ENCODE measurements around the gene ZSCAN25.

The ZSCAN25 gene

DNA sequence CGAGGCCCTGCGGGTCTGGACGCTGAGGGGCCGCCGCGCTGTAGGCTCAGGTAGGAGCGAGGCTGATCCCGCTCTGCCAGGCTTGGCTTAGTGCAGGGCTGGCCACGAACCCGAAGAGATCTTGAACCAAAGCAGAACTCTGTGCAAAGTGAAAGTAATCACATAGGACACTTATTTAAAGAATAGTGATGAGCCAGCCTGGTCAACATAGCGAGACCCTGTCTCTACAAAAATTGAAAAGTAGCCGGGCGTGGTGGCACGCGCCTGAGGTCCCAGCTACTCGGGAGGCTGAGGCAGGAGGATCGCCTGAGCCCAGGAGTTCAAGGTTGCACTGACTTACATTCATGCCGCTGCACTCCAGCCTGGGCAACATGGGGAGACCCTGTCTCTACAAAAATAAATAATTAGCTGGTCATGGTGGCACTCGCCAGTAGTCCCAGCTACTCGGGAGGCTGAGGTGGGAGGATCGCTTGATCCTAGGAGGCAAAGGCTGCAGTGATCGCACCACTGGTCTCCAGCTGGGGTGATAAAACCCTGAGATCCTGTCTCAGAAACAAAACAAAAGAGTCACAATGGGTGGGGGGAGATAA is 541 bp downstream of the ZSCAN25 start:
- Histone ChIP-seq H3K4me1 (ENCODE audit: insufficient read depth, insufficient read length) (peaks cover 2% of the 10 kb centered on the region), H3K36me3 (ENCODE audit: insufficient read depth, insufficient read length, low read length) (peaks cover 41% of the 10 kb centered on the region), H3K4me3 (ENCODE audit: insufficient read length, low read depth) (peak overlapping the region; percentile 84), H3K9ac (ENCODE audit: insufficient read length, low read depth) (peak overlapping the region; percentile 91), H3K9me3 (ENCODE audit: insufficient read depth, low read length) (peaks cover 8% of the 10 kb centered on the region), H3K27me3 (ENCODE audit: insufficient read depth, insufficient read length) (no peaks in the 10 kb centered on the region)
- DNase-seq (ENCODE audit: low read depth, low spot score), result no peak
- no peak for TF ChIP-seq ZNF274 (IDR thresholded peaks at IDR 0.05; ENCODE audit: low read depth, low read length)
- TF ChIP-seq YY1 (IDR thresholded peaks at IDR 0.05; ENCODE audit: insufficient read depth, insufficient read length), result no peak

- Histone ChIP-seq H3K36me3 (ENCODE audit: insufficient read depth, insufficient read length, low read length) (peaks cover 53% of the 10 kb centered on the region), H3K4me1 (ENCODE audit: insufficient read depth, insufficient read length) (peaks cover 2% of the 10 kb centered on the region), H3K4me3 (ENCODE audit: insufficient read length, low read depth) (no peak overlapping the region), H3K9ac (ENCODE audit: insufficient read length, low read depth) (peak overlapping the region; percentile 21), H3K27me3 (ENCODE audit: insufficient read depth, insufficient read length) (no peaks in the 10 kb centered on the region), H3K9me3 (ENCODE audit: insufficient read depth, low read length) (peaks cover 8% of the 10 kb centered on the region)
- TF ChIP-seq ZNF274 (IDR thresholded peaks at IDR 0.05; ENCODE audit: low read depth, low read length) (no peak), YY1 (IDR thresholded peaks at IDR 0.05; ENCODE audit: insufficient read depth, insufficient read length) (no peak), SUZ12 (IDR thresholded peaks at IDR 0.05; ENCODE audit: extremely low read depth, insufficient read depth, insufficient read length) (no peak)
- DNase-seq (ENCODE audit: low read depth, low spot score), result no peak
Observed at GRCh38 chr7:99618726-99619125, 2.0 kb downstream of the ZSCAN25 start.

DNA sequence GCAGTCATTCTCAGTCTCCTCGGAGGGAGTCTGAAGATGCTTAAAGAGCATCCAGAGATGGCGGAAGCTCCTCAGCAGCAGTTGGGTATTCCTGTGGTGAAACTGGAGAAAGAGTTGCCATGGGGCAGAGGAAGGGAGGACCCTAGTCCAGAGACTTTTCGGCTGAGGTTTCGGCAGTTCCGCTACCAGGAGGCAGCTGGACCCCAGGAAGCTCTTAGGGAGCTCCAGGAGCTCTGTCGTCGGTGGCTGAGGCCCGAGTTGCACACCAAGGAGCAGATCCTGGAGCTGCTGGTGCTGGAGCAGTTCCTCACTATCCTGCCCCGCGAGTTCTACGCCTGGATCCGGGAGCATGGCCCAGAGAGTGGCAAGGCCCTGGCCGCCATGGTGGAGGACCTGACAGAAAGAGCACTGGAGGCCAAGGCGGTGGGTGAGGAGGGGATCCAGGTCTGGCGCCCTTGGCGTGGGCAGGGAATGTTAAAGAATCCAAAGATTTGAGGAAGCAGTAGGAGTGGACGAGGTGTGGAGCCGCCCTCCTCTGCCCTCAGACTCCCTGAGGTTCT is 2.9 kb downstream of the ZSCAN25 start:
- no peaks in the 10 kb centered on the region for H3K27me3 ChIP-seq (ENCODE audit: insufficient read depth, insufficient read length)
- TF ChIP-seq SUZ12 (IDR thresholded peaks at IDR 0.05; ENCODE audit: extremely low read depth, insufficient read depth, insufficient read length), result no peak
- H3K9ac ChIP-seq (ENCODE audit: insufficient read length, low read depth), result no peak overlapping the region
- DNase-seq (ENCODE audit: low read depth, low spot score), result no peak
- peaks cover 2% of the 10 kb centered on the region for H3K4me1 ChIP-seq (ENCODE audit: insufficient read depth, insufficient read length)
- no peak overlapping the region for H3K4me3 ChIP-seq (ENCODE audit: insufficient read length, low read depth)
- no peaks in the 10 kb centered on the region for H3K9me3 ChIP-seq (ENCODE audit: insufficient read depth, low read length)
- peaks cover 63% of the 10 kb centered on the region for H3K36me3 ChIP-seq (ENCODE audit: insufficient read depth, insufficient read length, low read length)

DNA sequence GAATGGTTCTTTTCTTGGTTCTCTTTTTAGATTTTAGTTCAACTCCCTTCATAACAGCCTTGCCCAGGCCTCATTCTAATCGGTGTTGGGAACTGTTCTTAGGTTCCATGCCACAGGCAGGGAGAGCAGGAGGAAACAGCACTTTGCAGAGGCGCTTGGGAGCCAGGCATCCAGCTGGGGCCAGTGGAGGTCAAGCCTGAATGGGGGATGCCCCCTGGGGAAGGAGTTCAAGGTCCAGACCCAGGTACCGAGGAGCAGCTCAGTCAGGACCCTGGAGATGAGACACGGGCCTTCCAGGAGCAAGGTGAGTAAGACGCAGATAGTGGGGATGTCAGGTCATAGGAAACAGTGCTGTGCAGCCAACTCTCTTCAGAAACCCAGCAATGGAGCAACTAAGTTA is 4.5 kb downstream of the ZSCAN25 start:
- TF ChIP-seq YY1 (IDR thresholded peaks at IDR 0.05; ENCODE audit: insufficient read depth, insufficient read length) (no peak), ZNF274 (IDR thresholded peaks at IDR 0.05; ENCODE audit: low read depth, low read length) (no peak), SUZ12 (IDR thresholded peaks at IDR 0.05; ENCODE audit: extremely low read depth, insufficient read depth, insufficient read length) (no peak)
- Histone ChIP-seq H3K9ac (ENCODE audit: insufficient read length, low read depth) (no peak overlapping the region), H3K4me1 (ENCODE audit: insufficient read depth, insufficient read length) (peaks cover 2% of the 10 kb centered on the region), H3K9me3 (ENCODE audit: insufficient read depth, low read length) (no peaks in the 10 kb centered on the region), H3K4me3 (ENCODE audit: insufficient read length, low read depth) (no peak overlapping the region), H3K27me3 (ENCODE audit: insufficient read depth, insufficient read length) (no peaks in the 10 kb centered on the region), H3K36me3 (ENCODE audit: insufficient read depth, insufficient read length, low read length) (peaks cover 79% of the 10 kb centered on the region)
- no peak for DNase-seq (ENCODE audit: low read depth, low spot score)

- Histone ChIP-seq H3K4me3 (ENCODE audit: insufficient read length, low read depth) (no peak overlapping the region), H3K9me3 (ENCODE audit: insufficient read depth, low read length) (no peaks in the 10 kb centered on the region), H3K27me3 (ENCODE audit: insufficient read depth, insufficient read length) (no peaks in the 10 kb centered on the region), H3K4me1 (ENCODE audit: insufficient read depth, insufficient read length) (peaks cover 2% of the 10 kb centered on the region), H3K36me3 (ENCODE audit: insufficient read depth, insufficient read length, low read length) (peaks cover 91% of the 10 kb centered on the region), H3K9ac (ENCODE audit: insufficient read length, low read depth) (no peak overlapping the region)
- TF ChIP-seq SUZ12 (IDR thresholded peaks at IDR 0.05; ENCODE audit: extremely low read depth, insufficient read depth, insufficient read length), result no peak
- TF ChIP-seq YY1 (IDR thresholded peaks at IDR 0.05; ENCODE audit: insufficient read depth, insufficient read length), result no peak
- no peak for TF ChIP-seq ZNF274 (IDR thresholded peaks at IDR 0.05; ENCODE audit: low read depth, low read length)
- DNase-seq (ENCODE audit: low read depth, low spot score), result no peak
Observed at GRCh38 chr7:99622596-99622995, 5.8 kb downstream of the ZSCAN25 start.

- H3K9me3 ChIP-seq (ENCODE audit: insufficient read depth, low read length), result no peaks in the 10 kb centered on the region
- no peak overlapping the region for H3K4me3 ChIP-seq (ENCODE audit: insufficient read length, low read depth)
- TF ChIP-seq SUZ12 (IDR thresholded peaks at IDR 0.05; ENCODE audit: extremely low read depth, insufficient read depth, insufficient read length) (no peak), ZNF274 (IDR thresholded peaks at IDR 0.05; ENCODE audit: low read depth, low read length) (no peak)
- peaks cover 94% of the 10 kb centered on the region for H3K36me3 ChIP-seq (ENCODE audit: insufficient read depth, insufficient read length, low read length)
- no peak for DNase-seq (ENCODE audit: low read depth, low spot score)
- peaks cover 2% of the 10 kb centered on the region for H3K4me1 ChIP-seq (ENCODE audit: insufficient read depth, insufficient read length)
- no peaks in the 10 kb centered on the region for H3K27me3 ChIP-seq (ENCODE audit: insufficient read depth, insufficient read length)
- H3K9ac ChIP-seq (ENCODE audit: insufficient read length, low read depth), result no peak overlapping the region
Observed at GRCh38 chr7:99623091-99623693, 6.4 kb downstream of the ZSCAN25 start.

DNA sequence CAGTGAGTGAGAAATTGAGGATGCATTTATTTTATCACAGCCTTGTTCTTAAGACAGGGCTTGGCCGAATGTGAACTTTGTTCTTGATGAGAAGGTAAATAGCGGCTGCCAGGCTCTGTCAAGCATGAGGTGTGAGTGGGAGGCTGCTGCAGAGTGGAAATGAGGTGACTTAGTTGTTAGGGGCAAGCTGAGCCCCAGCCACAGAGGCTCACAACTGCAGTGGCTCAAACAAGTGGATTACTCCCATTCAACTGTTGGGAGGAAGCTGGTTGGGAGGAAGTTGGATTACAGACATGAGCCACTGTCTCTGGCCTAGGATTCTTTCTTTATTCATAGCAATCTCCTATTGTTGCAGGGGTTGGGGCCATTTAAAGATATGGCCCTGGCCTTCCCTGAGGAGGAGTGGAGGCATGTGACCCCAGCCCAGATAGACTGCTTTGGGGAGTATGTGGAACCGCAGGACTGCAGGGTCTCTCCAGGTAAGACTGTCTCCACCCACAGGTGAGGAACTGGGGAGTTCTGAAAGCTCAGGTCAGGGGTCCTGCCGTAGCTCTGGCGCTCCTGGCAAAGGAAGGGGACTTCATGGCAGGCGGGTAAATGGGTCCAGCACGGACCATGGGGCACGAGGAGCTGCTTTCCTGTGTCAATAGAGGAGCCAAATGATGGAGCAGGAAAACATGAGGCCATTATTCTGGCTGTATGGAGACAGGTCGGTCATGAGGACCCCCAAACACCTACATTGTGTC is 7.1 kb downstream of the ZSCAN25 start:
- no peak overlapping the region for H3K4me3 ChIP-seq (ENCODE audit: insufficient read length, low read depth)
- H3K4me1 ChIP-seq (ENCODE audit: insufficient read depth, insufficient read length), result peaks cover 5% of the 10 kb centered on the region
- H3K27me3 ChIP-seq (ENCODE audit: insufficient read depth, insufficient read length), result no peaks in the 10 kb centered on the region
- DNase-seq (ENCODE audit: low read depth, low spot score), result no peak
- TF ChIP-seq ZNF274 (IDR thresholded peaks at IDR 0.05; ENCODE audit: low read depth, low read length), result no peak
- TF ChIP-seq YY1 (IDR thresholded peaks at IDR 0.05; ENCODE audit: insufficient read depth, insufficient read length), result no peak
- TF ChIP-seq SUZ12 (IDR thresholded peaks at IDR 0.05; ENCODE audit: extremely low read depth, insufficient read depth, insufficient read length), result no peak
- H3K36me3 ChIP-seq (ENCODE audit: insufficient read depth, insufficient read length, low read length), result peaks cover 93% of the 10 kb centered on the region
- H3K9ac ChIP-seq (ENCODE audit: insufficient read length, low read depth), result no peak overlapping the region
- H3K9me3 ChIP-seq (ENCODE audit: insufficient read depth, low read length), result no peaks in the 10 kb centered on the region
